IPS-20b (cell line): ENCODE measurements around the gene CD3D.

Source experiments
- H3K27ac ChIP-seq: one replicate; pipeline ENCODE4 v1.5.1; 2013; ENCODE audit warnings: low read length
- H3K27me3 ChIP-seq: 2 replicates; pipeline ENCODE4 v1.6.1; 2013; ENCODE audit warnings: mild to moderate bottlenecking, low read length, inconsistent platforms; ENCODE audit not compliant: insufficient read depth
- H3K36me3 ChIP-seq: 2 replicates; pipeline ENCODE4 v1.6.1; 2013; ENCODE audit warnings: low read depth, mild to moderate bottlenecking, inconsistent platforms, low read length, moderate library complexity; ENCODE audit not compliant: insufficient read depth
- H3K4me1 ChIP-seq: 2 replicates; pipeline ENCODE4 v1.6.1; 2013; ENCODE audit warnings: mild to moderate bottlenecking, control low read depth, inconsistent platforms, low read length, moderate library complexity; ENCODE audit not compliant: insufficient read depth
- H3K4me3 ChIP-seq: 2 replicates; pipeline ENCODE4 v1.5.1; 2013; ENCODE audit warnings: mild to moderate bottlenecking, low read length, inconsistent platforms
- H3K9ac ChIP-seq: 2 replicates; pipeline ENCODE4 v1.6.1; 2013; ENCODE audit warnings: low read depth, mild to moderate bottlenecking, inconsistent platforms, low read length, moderate library complexity
- H3K9me3 ChIP-seq: 2 replicates; pipeline ENCODE4 v1.6.1; 2013; ENCODE audit warnings: mild to moderate bottlenecking, low read depth, low read length, inconsistent platforms; ENCODE audit not compliant: insufficient read depth

CD3D gene

GRCh38 chr11:118342503-118343161 is at the start of gene CD3D:
CD3D (minus strand) TSS chr11:118342705; CDS start chr11:118342607, 98 bp downstream.
- H3K9ac ChIP-seq = no peak within 1 kb of the TSS
- no peaks in the 10 kb centered on the region for H3K9me3 ChIP-seq
- H3K27ac ChIP-seq = no peak within 1 kb of the TSS
- H3K27me3 ChIP-seq = peaks cover 36% of the 10 kb centered on the region
- no peak within 1 kb of the TSS for H3K4me3 ChIP-seq
- H3K4me1 ChIP-seq = no peaks in the 10 kb centered on the region
- H3K36me3 ChIP-seq = no peaks in the 10 kb centered on the region

GRCh38 chr11:118383657-118384056 is 41.2 kb upstream of the CD3D start:
- Histone ChIP-seq H3K27me3 (no peaks in the 10 kb centered on the region), H3K4me1 (no peaks in the 10 kb centered on the region), H3K9me3 (no peaks in the 10 kb centered on the region), H3K27ac (no peak overlapping the region), H3K4me3 (no peak overlapping the region), H3K9ac (no peak overlapping the region), H3K36me3 (peaks cover 95% of the 10 kb centered on the region)

GRCh38 chr11:118382954-118383353 is 40.4 kb upstream of the CD3D start:
- Histone ChIP-seq H3K27ac (no peak overlapping the region), H3K4me1 (no peaks in the 10 kb centered on the region), H3K9me3 (no peaks in the 10 kb centered on the region), H3K4me3 (no peak overlapping the region), H3K36me3 (peaks cover 96% of the 10 kb centered on the region), H3K9ac (no peak overlapping the region), H3K27me3 (no peaks in the 10 kb centered on the region)

- Histone ChIP-seq H3K9ac (no peak overlapping the region), H3K4me1 (no peaks in the 10 kb centered on the region), H3K36me3 (peaks cover 92% of the 10 kb centered on the region), H3K4me3 (no peak overlapping the region), H3K9me3 (no peaks in the 10 kb centered on the region), H3K27me3 (no peaks in the 10 kb centered on the region), H3K27ac (no peak overlapping the region)
These were observed 38.1 kb upstream of the CD3D start for GRCh38 chr11:118380571-118380970.

GRCh38 chr11:118379497-118379896 is 37.0 kb upstream of the CD3D start:
- H3K4me3 ChIP-seq = no peak overlapping the region
- H3K36me3 ChIP-seq = peaks cover 88% of the 10 kb centered on the region
- no peak overlapping the region for H3K9ac ChIP-seq
- no peaks in the 10 kb centered on the region for H3K9me3 ChIP-seq
- H3K4me1 ChIP-seq = no peaks in the 10 kb centered on the region
- no peaks in the 10 kb centered on the region for H3K27me3 ChIP-seq
- no peak overlapping the region for H3K27ac ChIP-seq

- Histone ChIP-seq H3K4me1 (no peaks in the 10 kb centered on the region), H3K27me3 (no peaks in the 10 kb centered on the region), H3K9ac (no peak overlapping the region), H3K27ac (no peak overlapping the region), H3K36me3 (peaks cover 88% of the 10 kb centered on the region), H3K4me3 (no peak overlapping the region), H3K9me3 (no peaks in the 10 kb centered on the region)
These were observed 33.5 kb upstream of the CD3D start for GRCh38 chr11:118375978-118376377.

- Histone ChIP-seq H3K9me3 (no peaks in the 10 kb centered on the region), H3K4me1 (no peaks in the 10 kb centered on the region), H3K27ac (no peak overlapping the region), H3K4me3 (no peak overlapping the region), H3K27me3 (no peaks in the 10 kb centered on the region), H3K36me3 (peaks cover 90% of the 10 kb centered on the region), H3K9ac (no peak overlapping the region)
These were observed 32.2 kb upstream of the CD3D start for GRCh38 chr11:118374729-118375128.

- Histone ChIP-seq H3K36me3 (peaks cover 90% of the 10 kb centered on the region), H3K9me3 (no peaks in the 10 kb centered on the region), H3K27ac (no peak overlapping the region), H3K4me1 (no peaks in the 10 kb centered on the region), H3K27me3 (no peaks in the 10 kb centered on the region), H3K4me3 (no peak overlapping the region), H3K9ac (no peak overlapping the region)
These were observed 31.4 kb upstream of the CD3D start for GRCh38 chr11:118373871-118374270.

GRCh38 chr11:118373263-118373662 is 30.8 kb upstream of the CD3D start:
- peaks cover 90% of the 10 kb centered on the region for H3K36me3 ChIP-seq
- H3K4me1 ChIP-seq = no peaks in the 10 kb centered on the region

GRCh38 chr11:118370774-118371173 is 28.3 kb upstream of the CD3D start:
- Histone ChIP-seq H3K27ac (no peak overlapping the region), H3K27me3 (no peaks in the 10 kb centered on the region), H3K4me3 (no peak overlapping the region), H3K4me1 (no peaks in the 10 kb centered on the region), H3K9ac (no peak overlapping the region), H3K9me3 (no peaks in the 10 kb centered on the region), H3K36me3 (peaks cover 85% of the 10 kb centered on the region)

More at GRCh38 chr11:118373263-118373662, 30.8 kb upstream of the CD3D start:
- Histone ChIP-seq H3K27ac (no peak overlapping the region), H3K27me3 (no peaks in the 10 kb centered on the region), H3K4me3 (no peak overlapping the region), H3K9me3 (no peaks in the 10 kb centered on the region), H3K9ac (no peak overlapping the region)

- no peaks in the 10 kb centered on the region for H3K27me3 ChIP-seq
- peaks cover 56% of the 10 kb centered on the region for H3K36me3 ChIP-seq
- H3K9me3 ChIP-seq = no peaks in the 10 kb centered on the region
- H3K27ac ChIP-seq = no peak overlapping the region
- H3K4me3 ChIP-seq = no peak overlapping the region
- H3K4me1 ChIP-seq = no peaks in the 10 kb centered on the region
- H3K9ac ChIP-seq = no peak overlapping the region
These were observed 23.8 kb upstream of the CD3D start for GRCh38 chr11:118366287-118366686.

GRCh38 chr11:118364956-118365615 is 22.6 kb upstream of the CD3D start:
- H3K9ac ChIP-seq = no peak overlapping the region
- no peak overlapping the region for H3K4me3 ChIP-seq
- no peaks in the 10 kb centered on the region for H3K27me3 ChIP-seq
- peaks cover 2% of the 10 kb centered on the region; the same call in 1 of the 2 replicates for H3K4me1 ChIP-seq
- H3K9me3 ChIP-seq = no peaks in the 10 kb centered on the region
- peaks cover 44% of the 10 kb centered on the region for H3K36me3 ChIP-seq
- H3K27ac ChIP-seq = no peak overlapping the region
